NCI-H69 (cell line): Measurements from ENCODE around the gene OBSL1.

Experiments
- DNase-seq: peaks from one replicate; lab custom pipeline; 2025; lab: John Stamatoyannopoulos, UW

The OBSL1 gene

GRCh38 chr2:219571311-219572236 lies at the start of gene OBSL1:
Gene OBSL1 (minus strand): TSS chr2:219571539. CDS start chr2:219571232, 307 bp downstream.
- peak; percentile 82 for DNase-seq

GRCh38 chr2:219620546-219620945 lies 49.2 kb upstream of the OBSL1 start:
- DNase-seq = no peak

GRCh38 chr2:219619235-219619634 lies 47.9 kb upstream of the OBSL1 start:
- DNase-seq = peak; percentile 2

- DNase-seq = no peak
Observed at GRCh38 chr2:219618733-219619122, 47.4 kb upstream of the OBSL1 start.

GRCh38 chr2:219616550-219616949 lies 45.2 kb upstream of the OBSL1 start:
- DNase-seq = no peak

- DNase-seq = no peak
Observed at GRCh38 chr2:219615894-219616293, 44.6 kb upstream of the OBSL1 start.

- no peak for DNase-seq
Observed at GRCh38 chr2:219615036-219615435, 43.7 kb upstream of the OBSL1 start.

GRCh38 chr2:219614076-219614860 lies 42.9 kb upstream of the OBSL1 start:
- DNase-seq = no peak

GRCh38 chr2:219613461-219614070 lies 42.2 kb upstream of the OBSL1 start:
- DNase-seq = no peak

- no peak for DNase-seq
Observed at GRCh38 chr2:219612577-219613286, 41.4 kb upstream of the OBSL1 start.

- peak; percentile 5 for DNase-seq
Observed at GRCh38 chr2:219611866-219612576, 40.7 kb upstream of the OBSL1 start.

GRCh38 chr2:219611306-219611705 lies 40.0 kb upstream of the OBSL1 start:
- no peak for DNase-seq

- no peak for DNase-seq
Observed at GRCh38 chr2:219609149-219609750, 37.9 kb upstream of the OBSL1 start.

GRCh38 chr2:219608399-219608964 lies 37.1 kb upstream of the OBSL1 start:
- no peak for DNase-seq

- no peak for DNase-seq
Observed at GRCh38 chr2:219607931-219608330, 36.6 kb upstream of the OBSL1 start.

GRCh38 chr2:219605607-219605954 lies 34.2 kb upstream of the OBSL1 start:
- no peak for DNase-seq

- DNase-seq = no peak
Observed at GRCh38 chr2:219603771-219604170, 32.4 kb upstream of the OBSL1 start.

- DNase-seq = peak; percentile 25
Observed at GRCh38 chr2:219598308-219599078, 27.2 kb upstream of the OBSL1 start.

- peak; percentile 94 for DNase-seq
Observed at GRCh38 chr2:219597552-219598307, 26.4 kb upstream of the OBSL1 start, which contains the start of gene STK11IP. Gene STK11IP (plus strand): TSS chr2:219597857. CDS start chr2:219598120, 263 bp downstream.
